Measurements from ENCODE around the gene GOT2.

DNA sequence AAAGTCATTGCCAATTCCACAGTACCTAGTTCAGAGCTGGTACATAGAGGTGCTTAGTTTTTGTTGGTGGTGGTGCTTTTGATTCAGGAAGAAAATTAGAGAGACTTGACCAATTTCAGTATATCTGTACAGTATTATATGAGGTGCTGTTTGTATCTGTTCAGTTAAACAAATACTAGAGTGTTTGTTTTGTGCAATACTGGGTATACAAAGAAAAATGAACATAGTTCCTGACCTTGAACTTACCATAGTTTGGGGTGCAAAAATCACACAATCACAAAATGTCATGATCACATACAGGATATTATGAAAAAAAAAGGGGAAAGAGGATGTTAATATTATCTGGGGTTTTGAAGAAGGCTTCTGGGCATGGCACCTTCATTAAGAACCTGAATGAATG is 39.8 kb upstream of the GOT2 start:
- TF ChIP-seq EZH2phosphoT487 (IDR thresholded peaks at IDR 0.05; ENCODE audit: borderline replicate concordance) (no peak), POLR2A (IDR thresholded peaks at IDR 0.05; ENCODE audit: borderline replicate concordance, extremely low read depth, insufficient read depth, insufficient read length) (no peak), EZH2 (IDR thresholded peaks at IDR 0.05) (no peak), ZFX (IDR thresholded peaks at IDR 0.05) (no peak)
- TF ChIP-seq, protein P1, sequence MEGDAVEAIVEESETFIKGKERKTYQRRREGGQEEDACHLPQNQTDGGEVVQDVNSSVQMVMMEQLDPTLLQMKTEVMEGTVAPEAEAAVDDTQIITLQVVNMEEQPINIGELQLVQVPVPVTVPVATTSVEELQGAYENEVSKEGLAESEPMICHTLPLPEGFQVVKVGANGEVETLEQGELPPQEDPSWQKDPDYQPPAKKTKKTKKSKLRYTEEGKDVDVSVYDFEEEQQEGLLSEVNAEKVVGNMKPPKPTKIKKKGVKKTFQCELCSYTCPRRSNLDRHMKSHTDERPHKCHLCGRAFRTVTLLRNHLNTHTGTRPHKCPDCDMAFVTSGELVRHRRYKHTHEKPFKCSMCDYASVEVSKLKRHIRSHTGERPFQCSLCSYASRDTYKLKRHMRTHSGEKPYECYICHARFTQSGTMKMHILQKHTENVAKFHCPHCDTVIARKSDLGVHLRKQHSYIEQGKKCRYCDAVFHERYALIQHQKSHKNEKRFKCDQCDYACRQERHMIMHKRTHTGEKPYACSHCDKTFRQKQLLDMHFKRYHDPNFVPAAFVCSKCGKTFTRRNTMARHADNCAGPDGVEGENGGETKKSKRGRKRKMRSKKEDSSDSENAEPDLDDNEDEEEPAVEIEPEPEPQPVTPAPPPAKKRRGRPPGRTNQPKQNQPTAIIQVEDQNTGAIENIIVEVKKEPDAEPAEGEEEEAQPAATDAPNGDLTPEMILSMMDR (IDR thresholded peaks at IDR 0.05 in 2 of 3, conservative IDR thresholded peaks at IDR 0.05 in 1 of 3; ENCODE audit: borderline replicate concordance in 1 of 3, insufficient read depth in 1 of 3, low read depth in 2 of 3, low read length in 2 of 3) = no peak
